GM23338 (cell line): ENCODE data around the gene EIF2S3.

Source experiments
- ETS1 ChIP-seq: IDR thresholded peaks from 2 replicates; pipeline ENCODE4 v1.6.1; 2016; ENCODE audit warnings: antibody characterized with exemption
- EZH2 ChIP-seq: fragments of 200-600 bp; sonication (generic); IDR thresholded peaks from one replicate; pipeline ENCODE4 v1.8.0; 2017; ENCODE audit warnings: antibody characterized with exemption, mild to moderate bottlenecking, low read depth; ENCODE audit not compliant: unreplicated experiment
- JUNB ChIP-seq: IDR thresholded peaks from one replicate; pipeline ENCODE4 v1.6.1; 2016; ENCODE audit warnings: antibody characterized with exemption; ENCODE audit not compliant: unreplicated experiment
- TF ChIP-seq, protein P1 (sequence below), 2 experiments: fragments of 200-600 bp in 1 of 2; sonication (generic) in 1 of 2; conservative IDR thresholded peaks; 2 replicates each; pipeline versions ENCODE4 v1.5.1 to v1.6.1; 2016 to 2017; ENCODE audit warnings: antibody characterized with exemption in 2 of 2, low read depth in 2 of 2, mild to moderate bottlenecking in 2 of 2, moderate library complexity in 1 of 2
- TF ChIP-seq, protein P2 (sequence below): IDR thresholded peaks from one replicate; pipeline ENCODE4 v1.6.1; 2018; ENCODE audit warnings: antibody characterized with exemption; ENCODE audit not compliant: unreplicated experiment

DNA sequence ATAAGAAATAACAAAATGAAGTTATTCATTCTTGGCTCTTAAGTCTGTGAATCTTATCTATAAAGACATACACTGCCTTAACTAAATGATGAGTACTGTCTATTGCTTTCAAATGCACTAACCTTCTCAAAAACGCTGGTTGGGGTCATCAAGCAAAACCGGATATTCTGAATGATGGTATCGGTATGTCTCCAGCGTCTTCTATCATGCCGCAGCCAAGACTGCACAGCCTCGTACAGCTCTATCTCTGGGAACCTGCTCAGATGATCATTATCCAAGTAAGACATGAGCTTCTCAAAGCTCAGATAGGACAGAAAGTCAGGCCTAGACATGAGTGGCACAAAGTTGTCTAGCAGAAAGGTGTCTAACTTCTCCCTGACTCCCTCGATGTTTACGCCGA lies 48.9 kb upstream of the EIF2S3 start:
- TF ChIP-seq JUNB (no peak), EZH2 (no peak), ETS1 (no peak)
- TF ChIP-seq, protein P1, sequence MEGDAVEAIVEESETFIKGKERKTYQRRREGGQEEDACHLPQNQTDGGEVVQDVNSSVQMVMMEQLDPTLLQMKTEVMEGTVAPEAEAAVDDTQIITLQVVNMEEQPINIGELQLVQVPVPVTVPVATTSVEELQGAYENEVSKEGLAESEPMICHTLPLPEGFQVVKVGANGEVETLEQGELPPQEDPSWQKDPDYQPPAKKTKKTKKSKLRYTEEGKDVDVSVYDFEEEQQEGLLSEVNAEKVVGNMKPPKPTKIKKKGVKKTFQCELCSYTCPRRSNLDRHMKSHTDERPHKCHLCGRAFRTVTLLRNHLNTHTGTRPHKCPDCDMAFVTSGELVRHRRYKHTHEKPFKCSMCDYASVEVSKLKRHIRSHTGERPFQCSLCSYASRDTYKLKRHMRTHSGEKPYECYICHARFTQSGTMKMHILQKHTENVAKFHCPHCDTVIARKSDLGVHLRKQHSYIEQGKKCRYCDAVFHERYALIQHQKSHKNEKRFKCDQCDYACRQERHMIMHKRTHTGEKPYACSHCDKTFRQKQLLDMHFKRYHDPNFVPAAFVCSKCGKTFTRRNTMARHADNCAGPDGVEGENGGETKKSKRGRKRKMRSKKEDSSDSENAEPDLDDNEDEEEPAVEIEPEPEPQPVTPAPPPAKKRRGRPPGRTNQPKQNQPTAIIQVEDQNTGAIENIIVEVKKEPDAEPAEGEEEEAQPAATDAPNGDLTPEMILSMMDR (conservative IDR thresholded peaks at IDR 0.05; ENCODE audit: low read depth in 2 of 2): no peak
- TF ChIP-seq, protein P2, sequence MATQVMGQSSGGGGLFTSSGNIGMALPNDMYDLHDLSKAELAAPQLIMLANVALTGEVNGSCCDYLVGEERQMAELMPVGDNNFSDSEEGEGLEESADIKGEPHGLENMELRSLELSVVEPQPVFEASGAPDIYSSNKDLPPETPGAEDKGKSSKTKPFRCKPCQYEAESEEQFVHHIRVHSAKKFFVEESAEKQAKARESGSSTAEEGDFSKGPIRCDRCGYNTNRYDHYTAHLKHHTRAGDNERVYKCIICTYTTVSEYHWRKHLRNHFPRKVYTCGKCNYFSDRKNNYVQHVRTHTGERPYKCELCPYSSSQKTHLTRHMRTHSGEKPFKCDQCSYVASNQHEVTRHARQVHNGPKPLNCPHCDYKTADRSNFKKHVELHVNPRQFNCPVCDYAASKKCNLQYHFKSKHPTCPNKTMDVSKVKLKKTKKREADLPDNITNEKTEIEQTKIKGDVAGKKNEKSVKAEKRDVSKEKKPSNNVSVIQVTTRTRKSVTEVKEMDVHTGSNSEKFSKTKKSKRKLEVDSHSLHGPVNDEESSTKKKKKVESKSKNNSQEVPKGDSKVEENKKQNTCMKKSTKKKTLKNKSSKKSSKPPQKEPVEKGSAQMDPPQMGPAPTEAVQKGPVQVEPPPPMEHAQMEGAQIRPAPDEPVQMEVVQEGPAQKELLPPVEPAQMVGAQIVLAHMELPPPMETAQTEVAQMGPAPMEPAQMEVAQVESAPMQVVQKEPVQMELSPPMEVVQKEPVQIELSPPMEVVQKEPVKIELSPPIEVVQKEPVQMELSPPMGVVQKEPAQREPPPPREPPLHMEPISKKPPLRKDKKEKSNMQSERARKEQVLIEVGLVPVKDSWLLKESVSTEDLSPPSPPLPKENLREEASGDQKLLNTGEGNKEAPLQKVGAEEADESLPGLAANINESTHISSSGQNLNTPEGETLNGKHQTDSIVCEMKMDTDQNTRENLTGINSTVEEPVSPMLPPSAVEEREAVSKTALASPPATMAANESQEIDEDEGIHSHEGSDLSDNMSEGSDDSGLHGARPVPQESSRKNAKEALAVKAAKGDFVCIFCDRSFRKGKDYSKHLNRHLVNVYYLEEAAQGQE: no peak
